HEK293T (cell line): ENCODE data around the gene KDM4C.

Experiments used
- CTCF ChIA-PET: fragments of 350-600 bp; formaldehyde crosslinking; extraction: SDS; loops from one replicate; lab custom pipeline; 2021; ENCODE audit warnings: antibody characterized with exemption, inconsistent platforms; lab: Yijun Ruan, JAX
- POLR2A ChIA-PET: fragments of 350-600 bp; formaldehyde crosslinking; extraction: SDS; loops from one replicate; lab custom pipeline; 2020; ENCODE audit warnings: antibody characterized with exemption, inconsistent platforms; lab: Yijun Ruan, JAX
- DNase-seq: peaks from one replicate; pipeline ENCODE4 v3.0.0; 2012; ENCODE audit warnings: mixed read lengths; ENCODE audit errors: extremely low spot score
- ARNT ChIP-seq: fragments of 450-650 bp; IDR thresholded peaks from 2 replicates; pipeline ENCODE4 v1.6.1; 2017; ENCODE audit warnings: mild to moderate bottlenecking
- BHLHE40 ChIP-seq: fragments of 450-650 bp; IDR thresholded peaks from 2 replicates; pipeline ENCODE4 v1.6.1; 2016; ENCODE audit warnings: mild to moderate bottlenecking, moderate library complexity, borderline replicate concordance
- CTBP1 ChIP-seq: fragments of 450-650 bp; IDR thresholded peaks from 2 replicates; pipeline ENCODE4 v1.6.1; 2016; ENCODE audit warnings: borderline replicate concordance
- ELF4 ChIP-seq: fragments of 450-650 bp; IDR thresholded peaks from 2 replicates; pipeline ENCODE4 v1.6.1; 2017; ENCODE audit warnings: antibody characterized with exemption
- FOXA1 ChIP-seq: fragments of 450-650 bp; IDR thresholded peaks from 2 replicates; pipeline ENCODE4 v1.6.1; 2016; ENCODE audit warnings: mild to moderate bottlenecking
- FOXK2 ChIP-seq: fragments of 450-650 bp; IDR thresholded peaks from 2 replicates; pipeline ENCODE4 v1.6.1; 2016; ENCODE audit warnings: mild to moderate bottlenecking
- FOXM1 ChIP-seq: fragments of 450-650 bp; IDR thresholded peaks from 2 replicates; pipeline ENCODE4 v1.6.1; 2017; ENCODE audit warnings: mild to moderate bottlenecking, borderline replicate concordance
- HDGF ChIP-seq: fragments of 450-650 bp; IDR thresholded peaks from 2 replicates; pipeline ENCODE4 v1.6.1; 2017; ENCODE audit warnings: antibody characterized with exemption, borderline replicate concordance
- L3MBTL2 ChIP-seq: fragments of 450-650 bp; conservative IDR thresholded peaks from 2 replicates; pipeline ENCODE4 v1.6.1; 2016; ENCODE audit warnings: mild to moderate bottlenecking
- LEF1 ChIP-seq: fragments of 450-650 bp; IDR thresholded peaks from 2 replicates; pipeline ENCODE4 v1.6.1; 2017; ENCODE audit warnings: mild to moderate bottlenecking, borderline replicate concordance
- NFRKB ChIP-seq: fragments of 450-650 bp; IDR thresholded peaks from 2 replicates; pipeline ENCODE4 v1.6.1; 2016; ENCODE audit warnings: mild to moderate bottlenecking, moderate library complexity
- PKNOX1 ChIP-seq: fragments of 450-650 bp; IDR thresholded peaks from 2 replicates; pipeline ENCODE4 v1.6.1; 2016
- SP1 ChIP-seq: fragments of 450-650 bp; IDR thresholded peaks from 2 replicates; pipeline ENCODE4 v1.6.1; 2017
- SUZ12 ChIP-seq: fragments of 450-650 bp; IDR thresholded peaks from 2 replicates; pipeline ENCODE4 v1.6.1; 2016; ENCODE audit warnings: mild to moderate bottlenecking
- TARDBP ChIP-seq: fragments of 450-650 bp; IDR thresholded peaks from 2 replicates; pipeline ENCODE4 v1.6.1; 2016
- ZNF384 ChIP-seq: fragments of 450-650 bp; IDR thresholded peaks from 2 replicates; pipeline ENCODE4 v1.6.1; 2016

The KDM4C gene

GRCh38 chr9:7172154-7173115 is 414.7 kb downstream of the KDM4C start:
- CTCF ChIA-PET = no interaction called here
- POLR2A ChIA-PET = no interaction called here
- DNase-seq = no peak
- TF ChIP-seq SP1 (no peak), ELF4 (no peak), CTBP1 (no peak), HDGF (no peak), ZNF384 (no peak), PKNOX1 (no peak)

GRCh38 chr9:7173139-7173538 is 415.4 kb downstream of the KDM4C start:
- DNase-seq = no peak
- CTCF ChIA-PET = no interaction called here
- TF ChIP-seq NFRKB = no peak
- TF ChIP-seq ZNF384 = no peak
- TF ChIP-seq FOXA1 = no peak
- TF ChIP-seq ELF4 = no peak
- POLR2A ChIA-PET = no interaction called here

GRCh38 chr9:7174301-7174700 is 416.5 kb downstream of the KDM4C start:
- POLR2A ChIA-PET = no interaction called here

GRCh38 chr9:7174884-7175283 is 417.1 kb downstream of the KDM4C start:
- POLR2A ChIA-PET = no interaction called here

More at GRCh38 chr9:7174301-7174700, 416.5 kb downstream of the KDM4C start:
- TF ChIP-seq ARNT (no peak), BHLHE40 (no peak)
- no peak for DNase-seq
- CTCF ChIA-PET = no interaction called here

GRCh38 chr9:7176561-7176960 is 418.8 kb downstream of the KDM4C start:
- TF ChIP-seq FOXK2 (no peak), HDGF (no peak), ARNT (no peak), PKNOX1 (no peak), ELF4 (no peak), L3MBTL2 (no peak), SUZ12 (no peak), FOXM1 (no peak), BHLHE40 (no peak)
- no peak for DNase-seq
- POLR2A ChIA-PET = no interaction called here
- CTCF ChIA-PET = no interaction called here

More at GRCh38 chr9:7174884-7175283, 417.1 kb downstream of the KDM4C start:
- CTCF ChIA-PET = no interaction called here
- DNase-seq = no peak
- TF ChIP-seq ARNT (no peak), SP1 (no peak), FOXA1 (no peak), ZNF384 (no peak), PKNOX1 (no peak), NFRKB (no peak), HDGF (no peak), LEF1 (no peak), SUZ12 (no peak), L3MBTL2 (no peak), FOXM1 (no peak), ELF4 (no peak), BHLHE40 (no peak), FOXK2 (no peak), TARDBP (no peak), CTBP1 (no peak)

DNA sequence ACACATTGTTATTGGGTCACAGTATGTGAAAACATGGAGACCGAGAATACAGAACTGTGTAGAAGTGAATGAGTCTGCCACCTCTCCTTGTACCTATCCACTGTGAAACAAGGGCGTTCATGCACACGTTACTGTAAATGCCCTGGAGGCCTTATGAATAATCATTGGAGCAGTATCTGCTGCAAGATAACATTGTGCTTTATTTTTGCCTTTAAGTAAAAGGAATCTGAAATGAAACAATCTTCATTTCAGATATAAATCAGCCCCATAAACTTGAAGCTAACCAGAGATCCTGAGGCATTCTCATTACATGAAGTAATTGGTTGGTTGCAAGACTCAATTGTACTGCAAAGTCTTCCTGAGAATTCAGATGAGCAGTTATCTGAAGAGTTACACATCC is 419.6 kb downstream of the KDM4C start:
- CTCF ChIA-PET = no interaction called here
- POLR2A ChIA-PET = no interaction called here

More for the DNA sequence above, 419.6 kb downstream of the KDM4C start:
- DNase-seq = no peak
- TF ChIP-seq L3MBTL2 = no peak
- no peak for TF ChIP-seq TARDBP
- TF ChIP-seq PKNOX1 = no peak
- TF ChIP-seq NFRKB = no peak
- no peak for TF ChIP-seq CTBP1
- TF ChIP-seq ELF4 = no peak
- TF ChIP-seq SP1 = no peak
- TF ChIP-seq LEF1 = no peak
- no peak for TF ChIP-seq HDGF
- TF ChIP-seq FOXK2 = no peak
- TF ChIP-seq ZNF384 = no peak
- no peak for TF ChIP-seq BHLHE40
- no peak for TF ChIP-seq ARNT
